GM23248 (cell line): ENCODE results near the gene SERP2. TPM values are rescaled to one million over a fixed set of nuclear protein-coding genes. Genes with fewer than 3 reads are reported as not detected.

Experiments
- DNase-seq: peaks from one replicate; pipeline ENCODE4 v3.0.0-alpha.2; 2015
- H2AFZ ChIP-seq: fragments of 200-600 bp; sonication (generic); 2 replicates; pipeline ENCODE4 v1.6.1; 2016; ENCODE audit warnings: antibody characterized with exemption
- H3F3A ChIP-seq: fragments of 200-600 bp; sonication (generic); 2 replicates; pipeline ENCODE4 v1.6.1; 2016; ENCODE audit warnings: mild to moderate bottlenecking, antibody characterized with exemption, mixed run types; ENCODE audit not compliant: insufficient read depth
- H3K27ac ChIP-seq: fragments of 200-600 bp; sonication (generic); 2 replicates; pipeline ENCODE4 v1.5.1; 2016; ENCODE audit warnings: mild to moderate bottlenecking
- H3K27me3 ChIP-seq: fragments of 200-600 bp; sonication (generic); replicated peaks from 2 replicates; pipeline ENCODE4 v1.6.1; 2016; ENCODE audit warnings: mild to moderate bottlenecking; ENCODE audit not compliant: insufficient read depth
- H3K36me3 ChIP-seq: fragments of 200-600 bp; sonication (generic); 2 replicates; pipeline ENCODE4 v1.6.1; 2016; ENCODE audit warnings: low read depth, mild to moderate bottlenecking
- H3K4me1 ChIP-seq: fragments of 200-600 bp; sonication (generic); 2 replicates; pipeline ENCODE4 v1.6.1; 2016; ENCODE audit warnings: mild to moderate bottlenecking; ENCODE audit not compliant: insufficient read depth
- H3K4me2 ChIP-seq: fragments of 200-600 bp; sonication (generic); one replicate; pipeline ENCODE4 v1.6.1; 2016; ENCODE audit warnings: mild to moderate bottlenecking; ENCODE audit not compliant: unreplicated experiment
- H3K4me3 ChIP-seq: fragments of 200-600 bp; sonication (generic); 2 replicates; pipeline ENCODE4 v1.5.1; 2016; ENCODE audit warnings: mild to moderate bottlenecking
- H3K79me2 ChIP-seq: fragments of 200-600 bp; sonication (generic); 2 replicates; pipeline ENCODE4 v1.6.1; 2016; ENCODE audit warnings: mild to moderate bottlenecking; ENCODE audit not compliant: insufficient read depth
- H3K9ac ChIP-seq: fragments of 200-600 bp; sonication (generic); 2 replicates; pipeline ENCODE4 v1.6.1; 2016; ENCODE audit warnings: mild to moderate bottlenecking
- H3K9me2 ChIP-seq: fragments of 200-600 bp; sonication (generic); 2 replicates; pipeline ENCODE4 v1.6.1; 2016; ENCODE audit warnings: mixed run types, mild to moderate bottlenecking, moderate library complexity; ENCODE audit not compliant: insufficient read depth
- H3K9me3 ChIP-seq: fragments of 200-600 bp; sonication (generic); one replicate; pipeline ENCODE4 v1.6.1; 2017; ENCODE audit warnings: low read depth
- H4K20me1 ChIP-seq: fragments of 200-600 bp; sonication (generic); 2 replicates; pipeline ENCODE4 v1.6.0; 2016; ENCODE audit not compliant: insufficient read depth
- EZH2 ChIP-seq: fragments of 200-600 bp; sonication (generic); IDR thresholded peaks from 2 replicates; pipeline ENCODE4 v1.6.1; 2018; ENCODE audit warnings: antibody characterized with exemption, mild to moderate bottlenecking; ENCODE audit not compliant: insufficient read depth, poor library complexity, severe bottlenecking
- EZH2phosphoT487 ChIP-seq: fragments of 200-600 bp; sonication (generic); IDR thresholded peaks from 2 replicates; pipeline ENCODE4 v1.6.1; 2018; ENCODE audit warnings: antibody characterized with exemption, moderate library complexity, mild to moderate bottlenecking, low read depth; ENCODE audit not compliant: insufficient read depth
- WGBS, 2 experiments: methylation state at CpG; one replicate each; pipeline ENCODE4 v1.1.6; 2015 to 2017; ENCODE audit warnings: low lambda C conversion rate in 2 of 2, low coverage in 1 of 2; ENCODE audit errors: missing lambda C conversion rate in 2 of 2; 5-methylcytosine and 5-hydroxymethylcytosine counted together
- in situ Hi-C: fragments of 300-500 bp; cut with MboI; formaldehyde crosslinking; loops from 2 replicates; pipeline ENCODE4 v1.15.0; 2020
- polyA plus RNA-seq: library from polyadenylated mRNA; unstranded; fragments of >200 nt; fragmentation: Nextera tagmentation; extraction: Ambion mirVana; gene quantifications from 2 replicates; pipeline ENCODE4 v1.2.1, GENCODE V29; 2016
- total RNA-seq: library from RNA; depleted of rRNA; stranded (reverse); fragments of >200 nt; shearing (Covaris generic); gene quantifications from 2 replicates; pipeline ENCODE4 v1.2.3, GENCODE V29; 2014

The SERP2 gene
- total and polyA plus RNA-seq, 2 experiments from 2014 or later = 2.8 to 3.2 TPM

DNA sequence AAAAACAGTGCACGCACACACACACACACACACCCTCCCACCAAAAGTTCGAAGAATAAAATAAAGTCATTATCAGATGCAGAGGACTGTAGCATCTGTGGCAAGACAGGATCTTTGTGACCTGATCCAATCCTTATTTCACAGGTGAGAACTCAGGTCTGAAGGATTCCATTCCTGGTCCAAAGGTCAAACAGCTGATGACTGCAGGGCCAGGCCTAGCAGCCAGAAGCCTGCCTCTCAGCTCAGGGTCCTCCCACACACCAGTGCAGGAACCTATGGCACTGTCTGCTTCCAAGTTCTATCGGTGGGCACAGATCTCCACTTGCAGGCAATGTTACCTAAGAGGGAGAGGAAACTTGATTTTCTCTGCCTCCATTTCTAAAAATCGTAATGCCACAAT, 57.5 kb downstream of the SERP2 start:
- no peaks in the 10 kb centered on the region for H4K20me1 ChIP-seq
- no peaks in the 10 kb centered on the region for H3K9me3 ChIP-seq
- no peak overlapping the region for H2AFZ ChIP-seq
- H3K4me1 ChIP-seq = peaks cover 10% of the 10 kb centered on the region
- H3K27me3 ChIP-seq = no peaks in the 10 kb centered on the region
- in situ Hi-C loops = loop anchor here (10.0 to 25.0 kb wide), 3 partner anchors 244 to 526 kb away; no protein-coding TSS in a partner anchor
- H3K4me2 ChIP-seq = no peak overlapping the region
- WGBS, 2 experiments = 78 to 79% methylated on average over 4 of the region's 4 CpGs
- H3F3A ChIP-seq = peaks cover 47% of the 10 kb centered on the region
- no peak for DNase-seq
- H3K9me2 ChIP-seq = no peaks in the 10 kb centered on the region
- no peak for TF ChIP-seq EZH2
- no peak for TF ChIP-seq EZH2phosphoT487
- H3K79me2 ChIP-seq = peaks cover 6% of the 10 kb centered on the region
- no peak overlapping the region for H3K4me3 ChIP-seq
- no peak overlapping the region for H3K27ac ChIP-seq
- H3K9ac ChIP-seq = no peak overlapping the region
- peaks cover 15% of the 10 kb centered on the region for H3K36me3 ChIP-seq

DNA sequence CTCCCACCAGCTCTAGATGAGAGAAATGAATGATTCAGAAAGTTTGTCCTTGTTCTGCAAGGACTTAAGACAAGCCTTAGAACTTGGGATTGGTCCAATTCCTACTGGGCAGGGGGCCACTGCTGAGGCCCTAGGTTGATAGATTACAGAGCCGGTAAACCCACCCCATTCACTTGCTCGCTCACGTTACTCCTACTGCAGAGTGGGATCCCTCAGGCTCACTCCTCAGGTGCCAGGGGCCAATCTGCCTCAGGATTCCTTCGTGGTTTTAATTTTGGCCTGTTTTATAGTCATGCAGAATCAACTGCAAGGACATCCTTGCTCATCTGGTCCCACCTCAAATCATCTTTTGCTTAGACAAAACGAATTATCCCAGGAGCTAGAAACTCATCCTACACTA, 59.0 kb downstream of the SERP2 start:
- peaks cover 10% of the 10 kb centered on the region for H3K79me2 ChIP-seq
- no peak overlapping the region for H3K4me3 ChIP-seq
- no peak for DNase-seq
- H3K9me3 ChIP-seq = no peaks in the 10 kb centered on the region
- in situ Hi-C loops = loop anchor here (10.0 to 25.0 kb wide), 3 partner anchors 245 to 528 kb away; no protein-coding TSS in a partner anchor
- no peak overlapping the region for H3K9ac ChIP-seq
- H3F3A ChIP-seq = peaks cover 56% of the 10 kb centered on the region
- TF ChIP-seq EZH2phosphoT487 (no peak), EZH2 (no peak)
- H3K4me2 ChIP-seq = no peak overlapping the region
- H2AFZ ChIP-seq = no peak overlapping the region
- no peaks in the 10 kb centered on the region for H4K20me1 ChIP-seq
- no peak overlapping the region for H3K27ac ChIP-seq
- 76 to 81% methylated on average over 5 of the region's 5 CpGs for whole genome bisulfite sequencing, 2 experiments
- H3K27me3 ChIP-seq = no peaks in the 10 kb centered on the region
- H3K36me3 ChIP-seq = peaks cover 11% of the 10 kb centered on the region
- H3K4me1 ChIP-seq = peaks cover 16% of the 10 kb centered on the region
- H3K9me2 ChIP-seq = no peaks in the 10 kb centered on the region

DNA sequence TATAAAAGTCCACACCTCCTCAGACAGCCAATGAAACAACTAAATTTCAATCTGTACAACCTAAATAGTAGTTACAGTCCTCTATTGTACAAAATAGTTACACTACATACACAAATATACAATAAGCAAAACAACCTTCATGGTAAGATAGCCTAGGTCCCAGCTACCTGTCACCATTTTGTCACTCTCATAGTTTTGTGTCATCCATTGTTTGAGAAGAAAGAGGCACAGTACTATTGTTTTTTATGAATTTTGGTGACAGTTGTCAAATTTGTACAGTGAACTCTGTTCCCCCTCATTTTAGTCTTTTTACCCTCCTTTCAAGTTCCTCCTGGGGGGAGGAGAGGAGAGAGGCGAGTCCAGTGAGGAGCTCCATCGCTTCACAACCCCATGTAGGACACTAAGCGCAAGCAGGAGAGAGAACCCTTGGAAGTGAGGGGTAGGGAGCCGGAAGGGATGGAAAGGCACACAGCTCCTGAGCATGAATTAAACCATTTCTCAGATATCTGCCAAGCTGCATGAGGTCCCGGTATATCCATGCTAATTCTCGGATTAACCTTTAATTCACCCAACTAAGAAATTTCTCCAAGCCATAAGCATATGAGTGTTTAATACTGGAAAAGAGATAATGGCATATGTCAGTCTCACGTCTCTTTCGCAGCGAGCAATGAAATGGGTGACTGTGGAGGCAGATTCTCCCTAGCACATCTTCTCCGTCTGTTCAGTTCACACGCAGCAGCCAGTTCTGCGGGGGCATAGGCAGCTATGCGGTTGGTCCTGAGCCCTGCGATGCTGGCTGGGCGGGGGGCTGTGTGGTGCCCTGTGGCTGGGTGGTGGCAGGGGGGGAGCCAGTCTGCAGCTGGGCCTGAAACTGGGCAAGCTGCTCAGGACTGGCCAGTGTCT, 60.5 kb downstream of the SERP2 start:
- in situ Hi-C loops = loop anchor here (10.0 to 25.0 kb wide), 3 partner anchors 247 to 529 kb away; no protein-coding TSS in a partner anchor
- no peaks in the 10 kb centered on the region for H3K27me3 ChIP-seq
- no peaks in the 10 kb centered on the region for H3K9me3 ChIP-seq
- H3K27ac ChIP-seq = peak overlapping the region; percentile 87
- no peak overlapping the region for H3K4me2 ChIP-seq
- 81 to 83% methylated on average over 15 of the region's 15 CpGs for WGBS, 2 experiments
- peak overlapping the region; percentile 82; the same call in 1 of the 2 replicates for H3K4me3 ChIP-seq
- H3K79me2 ChIP-seq = peaks cover 14% of the 10 kb centered on the region
- peaks cover 54% of the 10 kb centered on the region for H3F3A ChIP-seq
- H3K4me1 ChIP-seq = peaks cover 19% of the 10 kb centered on the region
- peak overlapping the region; percentile 92; the same call in 1 of the 2 replicates for H3K9ac ChIP-seq
- no peak overlapping the region for H2AFZ ChIP-seq
- peaks cover 11% of the 10 kb centered on the region for H3K36me3 ChIP-seq
- TF ChIP-seq EZH2 = no peak
- no peak for TF ChIP-seq EZH2phosphoT487
- no peak for DNase-seq
- no peaks in the 10 kb centered on the region for H3K9me2 ChIP-seq
- no peaks in the 10 kb centered on the region for H4K20me1 ChIP-seq

DNA sequence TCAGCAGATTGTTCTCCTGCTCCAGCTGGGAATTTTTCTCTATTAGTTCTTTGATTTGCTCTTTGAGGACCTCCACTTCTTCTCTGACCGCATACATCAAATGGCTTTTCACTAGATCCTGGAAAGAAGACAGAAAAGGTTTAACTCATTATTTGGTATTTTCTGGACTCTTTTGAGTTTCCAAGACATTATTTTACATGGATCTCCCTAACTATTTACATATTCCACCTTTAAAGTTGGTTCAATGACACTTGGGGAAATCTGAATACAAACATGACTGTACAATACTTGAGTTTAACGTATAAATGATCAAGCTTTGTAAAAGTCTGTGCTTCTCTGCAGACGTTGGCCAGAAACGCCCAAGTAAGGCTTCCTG, 61.1 kb downstream of the SERP2 start:
- H3K27me3 ChIP-seq = no peaks in the 10 kb centered on the region
- H3K9me2 ChIP-seq = no peaks in the 10 kb centered on the region
- H3K9me3 ChIP-seq = no peaks in the 10 kb centered on the region
- DNase-seq = no peak
- H3K27ac ChIP-seq = peak overlapping the region; percentile 87
- peaks cover 19% of the 10 kb centered on the region for H3K4me1 ChIP-seq
- TF ChIP-seq EZH2 = no peak
- no peak for TF ChIP-seq EZH2phosphoT487
- H3K4me3 ChIP-seq = peak overlapping the region; percentile 82
- H3K36me3 ChIP-seq = peaks cover 11% of the 10 kb centered on the region
- H3K9ac ChIP-seq = peak overlapping the region; percentile 92
- H3F3A ChIP-seq = peaks cover 59% of the 10 kb centered on the region
- WGBS, 2 experiments = 11 to 16% methylated on average over 4 of the region's 4 CpGs
- peaks cover 18% of the 10 kb centered on the region for H3K79me2 ChIP-seq
- H3K4me2 ChIP-seq = peak overlapping the region; percentile 99
- in situ Hi-C loops = loop anchor here (10.0 to 25.0 kb wide), 3 partner anchors 247 to 530 kb away; no protein-coding TSS in a partner anchor
- H2AFZ ChIP-seq = peak overlapping the region; percentile 35
- H4K20me1 ChIP-seq = no peaks in the 10 kb centered on the region
